Islet precursor cell (in vitro differentiated cells): Measurements from ENCODE around the gene APCDD1L.

Source experiments
- DNase-seq: peaks from one replicate; pipeline ENCODE4 v3.0.0-alpha.2; 2018

Gene APCDD1L

DNA sequence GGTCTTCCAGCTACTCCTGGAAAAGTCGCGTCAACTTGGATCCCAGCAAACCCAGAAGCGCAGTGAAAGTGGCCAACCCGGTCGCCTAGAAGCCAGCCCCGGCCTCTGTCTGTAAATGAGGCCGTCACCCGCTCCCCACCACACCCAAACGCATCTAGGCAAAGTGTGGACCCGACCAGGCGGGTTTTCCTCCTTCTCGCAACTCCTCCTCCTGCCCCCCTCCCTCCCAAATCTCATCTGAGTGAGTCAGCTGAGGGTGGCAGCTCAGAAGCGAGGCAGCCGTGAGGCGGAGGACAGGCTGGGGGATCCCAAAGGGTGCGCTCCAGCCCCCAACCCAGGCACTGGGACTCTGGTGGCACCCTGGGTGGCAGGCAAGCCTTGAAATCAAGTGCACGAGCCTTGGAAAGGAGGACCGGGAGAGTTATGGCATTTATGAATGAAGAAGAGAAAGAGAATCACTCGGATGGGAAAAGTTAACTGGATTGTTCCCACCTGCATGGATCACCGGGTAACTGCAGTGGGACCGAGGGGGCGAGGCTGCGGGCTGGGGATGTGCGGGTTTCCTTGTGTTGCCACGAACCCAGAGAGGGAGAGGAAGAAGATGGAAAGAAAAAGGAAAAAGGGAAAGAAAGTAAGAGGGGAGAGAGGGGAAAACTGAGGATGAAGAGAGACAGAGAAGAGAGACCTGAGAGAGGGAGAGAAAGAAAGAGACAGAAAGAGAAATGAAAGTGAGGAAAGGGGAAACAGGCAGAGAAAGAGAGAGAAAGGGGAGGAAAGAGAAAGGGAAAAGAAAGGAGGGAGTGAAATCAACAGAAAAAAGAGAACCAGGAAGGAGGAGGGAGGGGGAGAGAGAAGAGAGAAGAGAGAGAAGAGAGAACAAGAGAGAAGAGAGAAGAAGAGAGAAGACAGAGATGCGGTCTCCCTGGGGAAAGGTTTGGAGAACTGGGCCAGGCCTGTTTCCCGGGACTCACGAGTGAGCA is at the start of gene APCDD1L:
Gene APCDD1L (minus strand): TSS at position 167 of the 980 bp plus-strand sequence. CDS start 692 bp downstream, outside the sequence.
- peak; percentile 82 for DNase-seq

DNA sequence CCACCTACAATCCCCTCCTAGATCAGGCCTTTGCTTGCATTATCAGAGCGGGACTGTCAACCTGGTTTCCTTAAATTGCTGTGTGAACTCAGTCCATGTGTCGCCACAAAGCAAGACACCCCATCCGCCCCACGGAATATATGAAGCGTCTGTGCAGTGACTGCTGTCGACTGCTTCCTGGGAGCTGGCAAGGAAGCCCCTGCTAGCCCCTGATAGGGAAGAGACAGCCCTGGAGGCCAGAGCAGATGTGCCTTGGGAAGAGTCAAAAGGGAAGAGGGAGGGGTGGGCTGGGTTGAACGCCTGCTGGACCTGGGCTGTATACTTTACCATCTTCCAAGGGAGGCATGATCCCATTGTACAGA is 44.1 kb upstream of the APCDD1L start:
- DNase-seq = no peak

DNA sequence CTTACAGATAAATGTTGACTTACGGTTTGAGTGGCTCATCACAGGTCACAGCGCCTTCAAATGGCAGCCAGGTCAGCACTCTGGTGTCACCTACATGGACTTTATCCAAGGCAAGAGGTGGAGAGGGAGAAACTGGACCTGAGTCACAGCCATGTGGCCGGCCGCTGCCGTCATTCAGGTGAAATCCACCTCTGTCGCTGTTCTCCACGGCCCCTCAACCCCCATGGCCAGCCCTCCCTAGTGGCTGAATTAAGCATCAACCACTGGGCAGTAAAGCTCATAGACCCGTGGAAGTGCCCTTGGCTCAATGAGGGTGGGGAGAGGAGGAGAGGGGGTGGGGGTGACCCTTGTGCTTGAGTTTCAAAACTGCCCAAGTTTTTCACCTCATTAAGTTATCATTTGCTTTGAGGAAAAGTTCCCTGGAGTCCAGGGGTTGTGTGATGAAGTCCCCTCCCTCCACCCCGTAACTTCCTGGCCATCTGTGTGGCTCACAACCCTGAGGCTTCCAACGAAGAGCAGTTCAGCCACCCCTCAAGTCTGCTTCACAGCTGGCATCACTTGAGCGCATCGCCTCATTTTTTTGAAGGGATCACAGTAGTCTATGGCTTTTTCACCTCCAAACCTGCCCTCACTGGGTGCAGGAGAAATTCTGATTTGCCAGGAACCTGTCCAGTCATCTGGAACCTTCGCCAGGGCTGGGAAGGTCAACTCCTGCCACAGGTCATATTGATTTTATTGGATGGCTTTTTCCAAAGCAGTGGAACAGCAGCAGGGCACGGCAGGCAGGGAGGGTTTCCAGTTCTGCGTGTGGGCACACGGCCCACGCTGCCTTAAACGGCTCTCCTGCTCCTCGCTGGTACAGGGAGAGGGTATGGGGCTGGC is 43.5 kb upstream of the APCDD1L start:
- no peak for DNase-seq

DNA sequence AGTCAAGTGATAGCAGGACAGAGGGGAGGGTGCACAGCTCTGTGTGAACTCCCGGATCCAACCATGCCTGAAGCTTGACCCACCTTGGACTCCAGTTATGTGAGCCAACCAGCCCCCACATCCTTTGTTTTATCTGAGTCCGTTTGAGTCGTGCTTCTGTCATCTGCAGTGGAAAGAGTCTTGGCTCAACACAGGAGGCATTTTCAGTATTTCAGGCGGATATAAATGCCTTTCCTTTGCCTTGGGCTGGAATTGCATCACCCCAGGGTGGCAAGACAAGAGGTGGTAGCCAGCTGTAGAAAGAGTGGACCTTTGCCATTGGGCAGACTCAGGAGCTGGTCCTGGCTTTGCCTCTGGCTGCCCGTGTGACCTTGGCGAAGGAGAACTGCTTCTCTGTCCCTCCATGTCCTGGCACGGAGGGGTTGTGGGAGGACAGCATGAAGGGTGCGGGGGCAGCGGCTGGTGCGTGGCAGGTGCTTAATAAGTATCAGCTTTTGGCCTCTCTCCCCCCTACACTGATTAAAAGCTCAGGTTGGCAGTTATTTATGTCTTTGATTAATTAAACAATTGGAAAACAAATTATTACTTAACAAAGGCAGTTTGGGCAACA is 42.6 kb upstream of the APCDD1L start:
- DNase-seq = no peak

DNA sequence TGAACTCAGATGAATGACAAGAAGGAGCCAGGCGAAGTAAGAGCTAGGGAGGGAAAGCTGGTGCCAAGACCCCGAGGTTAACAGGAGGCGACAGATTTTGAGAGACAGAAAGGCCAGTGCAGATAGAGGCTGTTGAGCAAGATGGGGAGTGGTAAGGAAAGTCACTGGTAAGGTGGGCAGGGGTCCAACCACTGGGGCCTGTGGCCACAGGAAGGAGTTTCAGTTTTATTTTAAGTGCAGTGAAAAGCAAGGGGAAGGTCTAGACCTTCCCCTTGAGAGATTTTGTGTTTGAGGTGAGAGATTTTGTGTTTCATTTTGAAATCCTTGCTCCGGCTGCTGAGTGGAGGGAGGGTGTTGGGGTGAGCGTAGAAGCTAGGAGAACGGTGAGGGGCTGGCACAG is 41.8 kb upstream of the APCDD1L start:
- no peak for DNase-seq

DNA sequence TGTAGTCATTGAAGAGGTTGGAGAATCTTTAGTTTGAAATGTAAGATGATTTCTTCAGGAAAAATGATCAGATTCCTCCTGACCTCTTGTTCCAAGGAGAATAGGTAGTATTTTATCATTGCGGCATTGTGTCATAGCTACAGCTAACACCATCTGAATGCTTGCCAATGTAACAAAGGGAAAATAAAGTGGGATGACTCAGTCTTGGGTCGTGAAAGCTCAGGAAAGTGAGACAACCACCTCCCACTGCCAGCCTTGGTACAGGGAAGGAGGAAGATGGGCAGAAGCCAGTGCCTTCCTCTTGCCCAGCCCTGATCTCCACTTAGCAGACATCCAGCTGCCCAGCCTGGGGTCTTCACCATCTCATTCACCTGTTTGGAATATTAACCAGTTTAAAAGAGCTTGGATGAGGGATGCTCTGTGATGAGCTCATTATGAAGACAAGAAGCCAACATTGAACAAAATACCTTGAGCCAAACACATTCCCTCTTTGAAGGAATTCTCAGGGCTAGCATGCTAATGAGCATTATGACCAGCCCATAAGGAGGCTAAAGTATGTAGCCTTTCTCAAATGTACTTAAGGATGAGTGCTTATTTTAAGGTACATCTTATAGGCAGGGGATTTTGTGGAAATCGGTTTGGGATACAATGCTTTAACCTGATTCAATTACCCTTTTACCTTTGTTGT is 40.0 kb upstream of the APCDD1L start:
- peak; percentile 21 for DNase-seq

DNA sequence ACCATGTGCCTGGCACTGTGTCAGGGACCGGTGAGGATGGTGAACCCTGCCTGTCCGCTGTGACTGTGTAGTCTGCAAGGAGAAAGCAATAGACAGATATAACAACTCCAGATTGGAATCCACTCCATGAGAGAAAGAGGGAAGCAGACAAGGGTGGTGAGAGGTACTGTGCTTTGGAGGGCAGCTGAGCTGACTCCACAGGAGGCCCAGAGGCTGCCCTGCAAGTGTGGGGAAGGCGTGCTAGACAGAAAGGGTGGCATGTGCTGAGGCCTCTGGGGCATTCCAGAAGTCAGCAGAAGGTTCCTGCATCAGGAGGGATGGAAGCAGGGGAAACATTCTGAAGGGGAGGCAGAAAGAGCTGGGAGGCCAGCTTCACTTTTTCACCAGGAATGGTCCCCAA is 39.3 kb upstream of the APCDD1L start:
- DNase-seq = peak; percentile 14

DNA sequence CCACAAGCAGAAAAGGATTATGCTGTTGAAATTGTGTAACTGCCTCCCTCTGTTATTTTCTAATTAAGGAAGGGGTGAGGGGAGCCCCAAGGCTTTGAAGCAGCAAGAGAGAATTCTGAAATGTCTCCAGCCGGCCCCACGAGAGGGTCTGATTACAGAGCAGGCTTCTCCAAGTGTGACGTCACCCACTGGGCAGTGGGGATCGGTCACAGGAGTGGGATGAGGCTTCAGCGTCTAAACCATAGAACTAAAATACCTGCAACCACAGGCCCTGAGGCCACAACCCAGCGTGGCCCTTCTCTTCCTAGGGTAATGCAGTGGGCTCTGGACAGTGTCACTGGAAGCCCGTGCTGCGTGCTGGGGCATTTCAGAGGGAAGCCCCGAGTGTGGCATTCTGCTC is 38.6 kb upstream of the APCDD1L start:
- DNase-seq = peak; percentile 60

DNA sequence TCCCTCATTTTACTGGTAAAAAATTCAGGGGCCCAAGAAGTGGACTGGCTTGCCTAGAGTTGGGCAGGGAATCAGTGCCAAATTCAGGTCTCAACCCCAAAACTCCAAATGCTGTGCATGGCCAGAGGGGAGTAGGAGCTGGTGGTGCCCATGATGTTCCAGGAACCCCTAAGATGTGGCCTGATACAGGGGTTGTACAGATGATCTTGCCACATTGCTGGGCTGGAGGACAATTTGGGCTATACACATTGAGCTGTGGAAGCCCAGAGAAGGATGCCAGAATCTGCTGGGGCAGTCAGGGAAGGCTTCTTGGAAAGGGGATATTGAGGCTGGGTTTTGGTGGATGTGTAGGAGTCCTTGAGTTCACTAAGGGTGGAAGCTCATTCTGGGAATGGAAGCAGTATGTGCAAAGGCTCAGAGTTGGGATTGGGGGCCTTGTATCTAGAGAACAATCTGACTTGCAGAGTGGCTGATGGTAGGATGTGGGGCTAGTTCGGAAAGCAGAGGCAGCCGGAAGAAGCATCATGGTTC is 38.0 kb upstream of the APCDD1L start:
- peak; percentile 25 for DNase-seq

DNA sequence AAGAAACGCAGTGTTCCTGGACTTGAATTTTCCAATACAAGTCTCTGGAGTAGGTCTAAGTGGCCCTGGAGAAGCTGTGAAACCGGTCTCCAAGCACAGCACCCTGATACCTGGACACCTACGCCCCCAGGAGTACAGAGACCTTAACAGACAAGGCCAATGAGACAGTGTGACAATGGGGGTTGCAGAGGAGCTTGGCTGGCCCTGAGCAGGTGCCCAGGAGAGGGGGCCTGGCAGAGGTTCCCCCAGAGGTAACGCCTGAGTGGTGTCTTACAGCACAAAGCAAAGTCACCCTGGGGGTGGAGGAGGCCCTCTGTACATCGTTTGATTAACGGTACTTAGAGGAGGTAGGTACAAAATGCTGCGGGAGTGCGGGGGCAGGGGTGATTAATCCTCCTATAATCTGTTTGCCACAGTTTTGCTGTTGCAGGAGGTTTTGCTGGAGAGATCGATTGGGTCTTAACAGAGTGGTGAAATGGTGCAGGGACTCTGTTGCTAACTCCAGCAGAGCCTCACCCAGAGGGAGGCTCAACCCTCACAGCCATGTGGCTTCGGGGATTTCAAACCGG is 37.3 kb upstream of the APCDD1L start:
- peak; percentile 19 for DNase-seq

DNA sequence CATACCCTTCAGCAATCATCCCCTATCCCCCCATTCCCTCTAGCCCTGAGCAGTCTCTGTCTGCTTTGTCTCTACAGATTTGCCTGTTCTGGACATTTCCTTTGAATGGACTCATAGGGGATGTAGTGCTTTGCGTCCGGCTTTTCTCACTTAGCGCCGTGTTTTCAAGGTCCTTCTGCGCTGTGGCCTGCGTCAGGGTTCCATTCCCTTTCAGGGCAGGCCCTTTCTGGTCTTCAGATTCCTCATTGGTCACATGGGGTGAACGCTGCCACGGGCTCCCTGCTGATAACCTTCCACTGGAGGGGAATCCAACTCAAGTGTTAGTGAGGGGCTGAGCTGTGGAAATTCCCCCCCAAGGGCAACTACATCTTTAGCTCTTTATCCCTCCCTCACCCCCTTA is 36.4 kb upstream of the APCDD1L start:
- DNase-seq = no peak

DNA sequence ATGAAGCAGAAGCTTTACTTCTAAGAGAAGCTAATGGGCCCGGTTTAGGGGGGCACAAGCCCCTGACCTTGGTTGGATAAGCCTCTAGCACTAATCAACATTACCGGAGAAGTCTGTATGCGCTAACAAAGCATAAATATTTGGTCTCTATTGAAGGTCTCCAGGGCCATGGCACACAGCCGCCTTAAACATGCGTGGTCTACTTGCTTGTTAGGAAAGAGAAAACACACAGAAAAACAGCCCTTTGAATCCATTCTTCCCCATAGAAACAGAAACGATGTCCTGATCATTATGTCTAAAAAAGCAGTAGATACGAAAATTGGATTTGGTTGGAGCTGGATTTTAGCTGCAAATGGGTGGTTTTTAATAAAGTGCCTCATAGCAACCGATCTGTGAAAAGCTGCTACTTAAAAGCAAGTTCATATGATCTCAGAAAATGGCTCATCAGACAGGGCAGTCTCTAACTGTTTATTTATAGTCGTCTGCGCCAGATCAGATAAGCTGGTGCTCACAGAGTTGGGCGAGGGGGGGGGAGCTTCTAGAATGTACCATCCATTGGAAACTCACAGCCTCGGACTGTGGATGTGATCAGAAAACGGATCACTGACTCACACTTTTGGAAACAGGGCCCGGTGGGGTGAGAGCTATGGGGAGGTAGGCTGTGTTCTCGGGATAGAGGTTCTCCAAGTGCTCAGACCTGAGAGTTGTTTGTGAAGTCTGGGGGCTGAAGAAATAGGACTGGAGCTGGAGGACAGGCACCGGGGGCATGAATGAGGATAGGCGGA is 35.3 kb upstream of the APCDD1L start:
- no peak for DNase-seq

DNA sequence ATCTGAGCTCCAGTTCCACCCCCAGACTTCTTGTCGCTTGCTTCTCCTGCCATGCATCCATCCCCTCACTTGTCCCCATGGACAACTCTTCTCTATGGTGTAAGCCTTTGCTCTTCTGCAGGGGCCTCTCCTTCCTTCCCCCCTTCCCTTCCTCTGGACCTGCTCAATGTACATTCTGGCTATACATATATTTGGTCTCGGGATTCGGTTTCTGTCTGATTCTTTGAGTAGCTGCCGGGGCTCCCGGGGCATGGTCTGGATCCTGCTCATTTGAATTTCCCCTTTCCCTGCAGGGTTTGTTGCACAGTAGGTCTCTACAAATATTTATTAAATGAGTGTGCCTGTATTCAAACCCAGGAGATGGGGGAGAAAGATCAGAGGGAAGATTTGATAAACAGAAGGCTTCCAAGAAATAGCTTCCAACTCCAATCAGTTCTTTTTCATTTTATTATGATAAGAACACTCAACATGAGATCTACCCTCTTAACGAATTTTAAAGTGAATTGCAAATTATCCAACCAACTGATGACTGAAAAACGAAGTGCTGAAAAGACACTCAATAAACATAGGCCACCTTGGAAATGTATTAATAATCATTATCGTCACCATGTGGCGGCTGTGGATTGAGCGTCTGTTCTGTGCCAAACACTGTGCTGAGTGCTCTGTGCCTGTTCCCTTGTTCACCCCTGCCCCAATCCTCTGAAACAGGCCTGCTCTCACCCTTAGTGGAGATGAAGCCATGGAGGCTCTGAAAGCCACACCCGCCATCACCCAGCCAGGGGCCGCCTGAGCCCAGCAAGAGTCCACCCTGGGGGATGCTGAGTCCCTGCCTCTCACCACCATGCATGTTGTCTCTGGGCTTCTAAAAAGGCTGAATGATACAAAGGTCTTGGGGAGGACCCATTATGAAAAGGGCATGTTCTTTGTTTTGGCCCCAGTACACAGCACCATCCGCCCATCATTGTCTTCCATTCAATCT is 34.3 kb upstream of the APCDD1L start:
- DNase-seq = no peak

DNA sequence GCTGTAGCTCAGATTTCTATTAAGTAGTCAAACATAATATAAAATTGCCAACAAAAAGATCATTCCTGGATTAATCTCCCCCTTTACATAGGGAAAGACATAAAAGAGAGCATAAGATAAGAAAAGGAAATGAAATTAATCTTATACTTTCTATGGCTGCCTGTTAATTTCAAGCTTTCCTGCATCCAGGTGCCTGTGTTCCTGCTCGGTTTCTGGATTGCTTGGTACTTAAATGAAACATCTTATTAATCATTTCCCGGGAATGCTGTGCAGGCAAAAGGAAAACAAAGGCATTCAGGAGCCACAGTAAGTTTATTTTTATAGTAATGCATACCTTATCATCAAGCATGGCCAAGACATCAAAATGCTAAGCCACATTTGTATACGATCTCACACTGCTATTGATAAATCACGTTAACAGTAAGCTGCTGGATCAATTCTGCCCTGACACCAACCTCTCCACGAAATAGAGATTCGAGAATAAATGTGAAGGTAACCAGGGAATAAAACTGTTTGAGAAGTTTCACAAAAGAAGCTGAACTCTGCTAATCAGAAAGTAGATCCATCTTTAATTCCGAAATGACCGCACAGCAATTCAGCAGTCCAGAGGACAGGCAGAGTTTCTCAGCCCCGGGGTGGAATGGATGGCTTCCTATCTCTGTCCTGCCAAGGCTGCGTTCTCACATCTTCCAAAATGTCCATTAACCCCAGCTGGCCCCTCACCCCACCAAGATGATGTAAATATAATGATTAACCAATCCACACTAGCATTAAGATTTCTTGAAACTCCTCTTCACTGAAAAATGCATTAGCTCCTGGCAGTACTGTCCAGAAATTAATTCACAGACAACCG is 32.6 kb upstream of the APCDD1L start:
- DNase-seq = no peak

DNA sequence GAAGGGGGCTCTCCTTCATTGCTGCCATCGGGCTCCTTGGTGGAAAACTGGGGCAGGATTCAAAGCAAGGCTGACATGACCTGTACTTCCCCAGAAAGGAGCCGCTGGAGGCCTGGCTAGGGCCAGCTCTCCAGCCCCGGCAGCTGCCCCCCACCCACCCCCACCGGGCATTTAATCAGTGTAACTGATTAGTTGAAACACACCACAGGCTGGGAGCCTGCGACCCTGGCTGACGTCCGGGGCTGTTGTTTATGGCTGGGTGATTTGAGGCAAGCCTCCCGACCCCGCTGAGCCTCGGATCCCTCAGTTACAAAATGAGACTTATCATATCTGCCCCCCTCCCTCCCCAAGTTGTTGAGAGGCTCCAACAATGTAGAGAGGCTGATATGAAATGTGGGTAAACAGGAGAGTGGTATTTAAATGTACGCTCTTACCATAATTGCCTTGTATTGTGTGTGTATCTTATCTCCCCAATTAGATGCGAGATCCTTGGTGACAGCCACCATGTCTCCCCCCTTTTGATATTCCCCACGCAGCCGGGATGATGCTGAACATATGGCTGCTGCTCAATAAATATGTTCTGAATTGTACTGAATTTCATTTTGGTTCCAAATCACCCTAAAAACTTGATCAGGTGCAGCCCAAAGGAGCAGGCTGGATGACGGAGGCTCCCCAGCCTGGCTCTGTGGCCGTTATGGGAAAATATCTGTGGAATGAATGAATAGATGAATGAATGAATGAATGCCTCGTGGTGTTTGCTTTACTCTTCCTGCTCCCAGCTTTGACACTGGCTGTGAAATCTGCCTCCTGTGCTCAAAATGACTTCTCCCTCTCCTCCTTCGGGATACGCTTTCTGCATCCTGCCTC is 31.8 kb upstream of the APCDD1L start:
- no peak for DNase-seq

DNA sequence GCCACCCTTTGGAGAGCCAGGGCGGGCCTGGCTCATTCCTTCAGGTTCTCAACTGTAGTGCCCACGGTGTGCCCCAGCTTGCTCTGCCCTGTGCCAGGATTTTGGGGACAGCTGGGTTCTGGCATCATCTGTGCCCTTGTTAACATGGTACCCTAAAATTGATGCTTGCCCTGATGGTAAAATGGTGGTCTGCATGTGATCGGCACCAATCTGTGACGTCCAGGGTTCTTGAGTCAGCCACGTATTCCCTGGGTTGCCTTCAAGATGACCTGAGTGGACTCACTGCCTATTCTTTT is 31.2 kb upstream of the APCDD1L start:
- DNase-seq = no peak

DNA sequence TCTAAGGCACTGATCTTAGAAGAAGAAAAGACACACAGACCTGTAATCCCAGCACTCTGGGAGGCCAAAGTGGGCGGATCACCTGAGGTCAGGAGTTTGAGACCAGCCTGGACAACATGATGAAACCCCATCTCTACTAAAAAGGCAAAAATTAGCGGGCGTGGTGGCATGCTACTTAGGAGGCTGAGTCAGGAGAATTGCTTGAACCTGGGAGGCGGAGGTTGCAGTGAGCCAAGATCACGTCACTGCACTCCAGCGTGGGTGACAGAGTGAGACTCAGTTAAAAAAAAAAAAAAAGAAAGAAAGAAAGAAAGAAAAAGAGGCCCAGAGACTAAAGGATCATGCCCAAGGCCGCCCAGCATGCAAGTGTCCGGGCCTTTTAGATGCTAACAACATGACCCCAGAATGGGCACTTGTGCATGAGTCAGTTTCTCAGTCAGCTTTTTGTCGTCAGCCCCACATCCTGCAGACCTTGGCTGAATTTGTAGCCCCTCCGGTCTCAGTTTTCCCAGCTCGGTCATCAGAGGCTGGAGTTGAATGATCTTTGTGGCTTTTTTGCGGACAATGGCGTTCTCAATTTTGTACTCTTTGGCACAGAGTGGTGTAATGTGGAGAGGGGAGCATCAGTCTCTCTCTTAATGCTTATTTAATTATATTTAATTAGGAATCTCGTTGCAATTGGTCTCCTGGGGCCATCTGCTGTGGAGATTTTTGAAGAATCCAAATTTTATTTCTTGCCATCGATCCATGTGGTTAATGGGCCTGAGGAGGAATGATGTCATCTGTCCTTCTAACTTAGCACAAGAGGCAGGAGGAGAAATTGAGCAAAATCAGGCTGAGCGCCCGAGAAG is 30.6 kb upstream of the APCDD1L start:
- DNase-seq = no peak
